ENCODE measurements around the gene MCIDAS. TPM values are rescaled to one million over a fixed set of nuclear protein-coding genes. Genes with fewer than 3 reads are reported as not detected.

MCIDAS gene
- total and polyA plus RNA-seq, 2 of the 8 experiments (the other 6 are each of a cell fraction or from before 2014, with no cell fraction given): 0.15 TPM; not detected in 1

- TF ChIP-seq CTBP2 (IDR thresholded peaks at IDR 0.05; ENCODE audit: borderline replicate concordance, insufficient read depth, insufficient read length, low read length): no peak
- no peak for TF ChIP-seq SIX5 (IDR thresholded peaks at IDR 0.05; ENCODE audit: low read depth, low read length)
Observed at GRCh38 chr5:55180016-55180415, 47.1 kb downstream of the MCIDAS start (continued).

All from H1 (cell line).